SK-N-SH treated with all-trans-retinoic acid at 6 μM for 48 hours (cell line): ENCODE data around the gene PTPRN2.

Experiments used
- GLIS3 ChIP-seq: fragments of 250-450 bp; sonication (Bioruptor Pico); IDR thresholded peaks from 2 replicates; pipeline ENCODE4 v1.5.0; 2020; ENCODE audit warnings: mild to moderate bottlenecking, moderate library complexity
- PATZ1 ChIP-seq: fragments of 250-450 bp; sonication (Bioruptor Pico); IDR thresholded peaks from 2 replicates; pipeline ENCODE4 v1.8.0; 2020; ENCODE audit warnings: mild to moderate bottlenecking, moderate library complexity, borderline replicate concordance
- ZFP3 ChIP-seq: fragments of 250-450 bp; sonication (Bioruptor Pico); IDR thresholded peaks from 2 replicates; pipeline ENCODE4 v1.5.0; 2020; ENCODE audit warnings: mild to moderate bottlenecking, moderate library complexity

GRCh38 chr7:158448430-158449100 lies 139.1 kb downstream of the PTPRN2 start:
- TF ChIP-seq PATZ1 (CRISPR knock-in tag) (no peak), GLIS3 (CRISPR knock-in tag) (no peak), ZFP3 (CRISPR knock-in tag) (no peak)
